NCI-H82 treated with DMSO at 0.1 percent for 48 hours (cell line): ENCODE results near the gene CPPED1.
A peak's percentile ranks its signal among the peaks of the same experiment; 100 is the strongest.

Experiments
- DNase-seq: peaks from one replicate; lab custom pipeline; 2025; ENCODE audit not compliant: unreplicated experiment; lab: John Stamatoyannopoulos, UW

The CPPED1 gene

DNA sequence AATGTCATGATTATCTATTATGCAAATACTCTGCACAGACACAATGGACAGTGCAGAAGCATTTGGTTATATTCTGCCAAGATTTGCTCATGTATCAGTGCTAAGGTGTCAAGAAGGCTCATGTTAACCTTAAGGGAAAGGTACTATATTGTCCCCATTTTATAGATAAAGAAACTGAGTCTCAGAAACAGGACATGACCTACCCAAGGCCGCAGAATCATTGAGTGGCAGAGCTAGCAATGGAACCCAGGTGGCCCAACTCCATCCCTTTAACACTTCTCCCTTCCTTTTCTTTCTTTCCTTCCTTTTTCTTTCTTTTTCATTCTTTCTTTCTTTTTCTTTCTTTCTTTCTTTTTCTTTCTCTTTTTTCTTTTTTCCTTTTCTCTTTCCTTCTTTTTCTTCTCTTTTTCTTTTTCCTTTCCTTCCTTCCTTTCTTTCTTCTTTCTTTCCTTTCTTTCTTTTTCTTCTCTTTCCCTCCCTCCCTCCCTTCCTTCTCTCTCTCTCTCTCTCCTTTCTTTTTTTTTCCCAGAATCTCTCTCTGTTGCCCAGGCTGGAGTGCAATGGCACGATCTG is 149.8 kb downstream of the CPPED1 start:
- no peak for DNase-seq

GRCh38 chr16:12652924-12653323 is 150.8 kb downstream of the CPPED1 start:
- no peak for DNase-seq

- DNase-seq, result no peak
Measured at GRCh38 chr16:12651765-12652512, 151.7 kb downstream of the CPPED1 start.

DNA sequence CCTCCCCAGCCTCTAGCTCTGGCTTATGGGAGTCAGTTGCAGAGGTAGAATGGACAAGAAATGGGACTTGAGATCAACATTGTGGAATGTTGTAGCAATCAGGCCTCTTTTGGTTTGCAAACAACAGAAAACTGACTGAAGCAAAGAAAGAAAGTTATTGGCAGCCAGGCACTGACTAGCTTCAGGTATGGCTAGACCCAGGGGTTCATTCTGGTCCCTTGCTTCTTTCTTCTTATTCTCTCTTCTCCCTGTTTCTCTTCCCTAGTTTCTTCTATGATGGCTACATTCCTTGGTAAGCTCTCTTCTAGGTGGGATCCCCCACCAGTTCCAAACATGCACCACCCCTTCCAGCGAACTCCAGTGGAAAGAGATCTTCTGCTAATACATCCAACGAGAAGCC is 154.3 kb downstream of the CPPED1 start:
- DNase-seq, result no peak

GRCh38 chr16:12646490-12647274 is 157.0 kb downstream of the CPPED1 start:
- DNase-seq, result peak; percentile 78

DNA sequence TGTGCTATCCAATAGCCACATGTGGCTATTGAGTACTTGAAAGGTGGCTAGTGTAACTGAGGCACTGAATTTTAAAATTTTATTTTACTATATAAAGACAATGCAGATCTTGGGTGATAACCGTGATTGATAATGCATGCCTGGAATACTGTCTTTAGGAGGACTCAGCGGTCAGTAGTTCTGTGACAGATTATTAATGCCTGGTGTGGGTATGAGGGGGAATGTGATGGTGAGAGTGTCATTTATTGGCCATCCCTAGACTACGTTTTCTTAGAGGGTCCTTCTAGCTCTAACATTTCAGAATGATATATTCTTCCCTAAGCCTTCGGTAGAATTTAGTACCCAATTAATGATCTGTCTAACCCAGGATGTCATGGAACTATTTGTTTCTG is 157.6 kb downstream of the CPPED1 start:
- DNase-seq, result no peak

GRCh38 chr16:12643034-12643455 is 160.6 kb downstream of the CPPED1 start:
- DNase-seq, result no peak

DNA sequence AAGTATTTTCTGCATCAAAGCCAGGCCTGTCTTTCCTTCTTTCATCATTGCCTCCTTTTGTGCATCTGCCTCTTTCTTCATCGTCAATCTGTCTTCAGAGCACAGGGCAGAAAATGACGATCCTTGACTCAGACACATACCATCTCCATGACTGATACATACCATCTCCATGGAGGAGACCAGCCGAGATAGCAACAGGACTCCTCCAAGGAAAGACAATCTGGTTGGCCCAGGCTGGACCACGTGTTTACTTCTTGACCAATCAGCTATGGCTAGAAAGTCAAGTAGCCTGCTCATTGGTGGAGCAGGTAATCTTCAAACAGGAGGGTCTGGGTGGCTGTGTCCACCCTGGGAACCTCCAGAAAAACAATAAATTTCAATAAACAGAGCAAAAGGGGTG is 164.6 kb downstream of the CPPED1 start:
- no peak for DNase-seq

DNA sequence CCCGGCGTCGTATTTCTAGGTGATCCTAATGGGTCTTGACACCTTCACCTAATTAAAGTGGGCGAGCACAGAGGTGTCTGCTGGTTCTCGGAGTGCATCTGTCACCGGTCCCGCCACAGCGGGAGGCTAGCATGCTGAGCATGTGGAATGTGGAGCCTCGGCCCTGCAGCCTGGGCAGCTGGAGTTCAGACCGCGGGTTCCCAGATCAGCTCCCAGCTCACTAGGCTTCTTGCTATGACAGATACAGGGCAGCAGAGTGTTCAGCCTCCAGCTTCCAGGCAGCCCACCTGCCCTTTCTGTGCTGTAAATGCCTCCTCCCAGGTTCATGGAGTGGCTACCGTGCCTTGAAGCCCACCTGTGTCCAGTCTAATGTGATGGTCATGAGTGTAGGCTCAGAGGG is 166.7 kb downstream of the CPPED1 start:
- DNase-seq, result peak; percentile 26

DNA sequence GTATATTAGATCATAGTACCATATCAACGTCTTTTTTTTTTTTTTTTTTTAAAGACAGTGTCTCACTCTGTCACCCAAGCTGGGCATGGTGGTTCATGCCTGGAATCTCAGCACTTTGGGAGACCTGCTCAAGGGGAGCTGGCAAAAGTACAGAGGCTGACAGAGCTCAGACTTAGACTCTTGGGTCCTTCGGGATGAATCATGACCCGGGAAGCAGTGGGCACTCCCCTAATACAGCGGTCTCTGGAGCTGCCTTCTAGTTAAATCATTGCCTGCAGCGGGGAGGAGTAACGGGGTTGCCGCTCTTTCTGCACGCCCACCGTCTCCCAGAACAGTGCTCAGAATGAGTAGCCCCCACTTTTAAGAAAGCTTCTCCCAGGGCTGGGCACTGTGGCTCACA is 174.4 kb downstream of the CPPED1 start:
- no peak for DNase-seq

DNA sequence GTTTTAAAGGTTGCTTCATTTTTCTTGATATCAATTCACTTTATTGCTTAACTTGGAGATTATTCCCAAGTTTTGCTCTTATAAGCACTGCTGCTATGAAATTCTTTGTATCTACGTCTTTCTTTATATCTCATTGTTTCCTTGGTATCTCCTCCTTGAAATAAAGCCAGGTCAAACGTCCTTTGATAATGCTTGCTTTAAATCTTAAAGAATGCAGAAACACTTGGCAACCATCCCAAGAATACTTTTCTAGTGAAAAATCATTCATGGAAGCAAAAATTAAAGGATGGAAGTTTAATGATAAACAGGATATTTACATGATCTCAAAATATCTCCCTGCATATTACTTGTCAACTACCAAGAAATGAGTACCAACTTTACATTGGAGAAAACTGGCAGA is 175.2 kb downstream of the CPPED1 start:
- DNase-seq, result no peak

- no peak for DNase-seq
Measured at GRCh38 chr16:12627394-12627793, 176.3 kb downstream of the CPPED1 start.

DNA sequence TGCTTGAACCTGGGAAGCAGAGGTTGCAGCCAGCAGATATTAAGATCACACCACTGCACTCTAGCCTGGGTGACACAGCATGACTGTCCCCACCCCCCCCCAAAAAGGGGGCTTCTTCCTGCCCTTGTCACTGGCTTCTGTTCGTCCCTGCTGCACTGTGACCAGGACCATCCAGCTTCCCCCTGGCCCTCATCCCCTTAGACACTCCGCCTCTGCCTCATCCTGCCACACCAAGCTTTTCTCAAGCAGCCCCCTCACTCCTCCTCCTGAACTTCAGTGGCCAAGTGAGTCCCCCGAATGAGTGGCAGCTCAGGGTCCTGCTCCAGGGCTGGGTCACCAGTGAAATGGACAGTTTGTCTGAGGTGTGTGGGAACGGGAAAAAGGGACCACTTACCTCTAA is 177.3 kb downstream of the CPPED1 start:
- no peak for DNase-seq

DNA sequence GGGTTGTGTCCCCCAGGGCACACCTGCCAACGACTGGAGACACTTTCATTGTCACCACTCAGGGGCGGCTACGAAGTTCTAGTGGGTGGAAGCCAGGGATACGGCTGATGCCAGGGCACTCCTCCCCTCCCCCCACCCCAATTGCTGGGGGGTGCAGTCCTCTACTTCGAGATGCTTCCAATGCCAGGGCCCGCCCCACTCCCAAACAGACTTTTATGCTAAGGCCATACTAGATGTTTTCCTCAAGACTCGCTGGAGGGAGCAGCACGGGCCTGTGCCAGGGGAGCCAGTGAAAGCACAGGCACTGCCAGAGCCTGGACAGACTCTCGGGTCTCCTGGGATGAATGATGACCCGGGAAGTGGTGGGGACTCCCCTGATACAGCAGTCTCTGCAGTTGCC is 178.0 kb downstream of the CPPED1 start:
- no peak for DNase-seq

- DNase-seq, result no peak
Measured at GRCh38 chr16:12625068-12625467, 178.6 kb downstream of the CPPED1 start.

GRCh38 chr16:12620150-12620549 is 183.5 kb downstream of the CPPED1 start:
- no peak for DNase-seq

DNA sequence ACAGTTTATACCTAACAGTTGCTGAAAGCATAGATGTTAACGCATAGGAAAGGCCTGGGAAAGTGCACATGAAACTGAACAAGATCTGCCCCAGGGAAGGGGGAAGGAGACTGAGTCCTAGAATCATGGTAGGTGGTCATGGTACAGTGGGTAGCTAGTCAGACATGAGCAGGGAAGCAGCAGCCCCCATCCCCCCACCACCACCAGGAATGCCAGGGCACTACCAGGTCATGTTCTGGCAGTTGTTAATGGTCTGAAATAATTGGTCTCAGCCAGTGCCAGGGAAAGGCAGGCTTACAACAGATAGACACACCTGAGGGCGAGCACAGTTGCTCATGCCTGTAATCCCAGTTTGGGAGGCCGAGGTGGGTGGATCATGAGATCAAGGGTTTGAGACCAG is 185.2 kb downstream of the CPPED1 start:
- no peak for DNase-seq

DNA sequence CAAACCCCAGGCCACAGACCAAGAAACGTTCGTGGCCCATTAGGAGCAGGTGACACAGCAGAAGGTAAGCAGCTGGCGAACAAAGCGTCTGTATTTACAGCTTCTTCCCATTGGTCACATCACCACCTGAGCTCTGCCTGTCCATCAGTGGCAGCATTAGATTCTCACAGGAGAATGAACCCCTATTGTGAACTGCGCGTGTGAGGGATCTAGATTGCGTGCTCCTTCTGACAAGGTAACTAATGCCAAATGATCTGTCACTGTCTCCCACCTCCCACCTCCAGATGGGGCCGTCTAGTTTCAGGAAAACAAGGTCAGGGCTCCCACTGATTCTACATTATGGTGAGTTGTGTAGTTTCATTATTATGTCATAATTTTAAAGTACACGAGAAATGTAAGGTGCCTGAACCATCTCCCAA is 186.3 kb downstream of the CPPED1 start:
- no peak for DNase-seq

DNA sequence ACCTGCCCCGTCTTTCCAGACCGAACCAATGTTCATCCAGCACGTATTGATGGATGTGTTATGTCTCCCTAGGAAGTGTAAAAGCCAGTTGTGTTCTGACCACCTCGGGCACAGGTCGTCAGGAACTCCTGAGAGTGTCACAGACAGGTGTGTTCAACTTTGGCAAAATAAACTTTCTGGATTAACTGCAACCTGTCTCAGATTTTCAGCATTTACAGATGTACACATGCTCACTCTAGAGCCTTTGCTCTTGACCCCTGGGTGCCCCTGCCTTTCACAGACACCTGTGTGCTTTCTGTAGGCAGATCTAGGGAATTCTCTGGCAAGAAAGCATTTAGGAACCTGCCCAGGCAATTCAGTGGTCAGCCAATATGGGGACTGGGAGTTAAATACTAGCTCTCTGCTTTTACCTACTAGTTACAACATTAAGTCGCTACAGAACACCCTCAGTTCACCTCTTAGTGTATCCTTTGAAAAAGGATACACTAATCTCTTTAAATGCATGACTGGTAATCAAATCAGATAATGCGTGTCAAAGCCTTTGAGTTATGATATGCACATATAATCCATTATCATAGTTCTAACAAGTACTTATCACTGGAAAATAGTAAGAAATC is 188.9 kb downstream of the CPPED1 start:
- DNase-seq, result peak; percentile 27

DNA sequence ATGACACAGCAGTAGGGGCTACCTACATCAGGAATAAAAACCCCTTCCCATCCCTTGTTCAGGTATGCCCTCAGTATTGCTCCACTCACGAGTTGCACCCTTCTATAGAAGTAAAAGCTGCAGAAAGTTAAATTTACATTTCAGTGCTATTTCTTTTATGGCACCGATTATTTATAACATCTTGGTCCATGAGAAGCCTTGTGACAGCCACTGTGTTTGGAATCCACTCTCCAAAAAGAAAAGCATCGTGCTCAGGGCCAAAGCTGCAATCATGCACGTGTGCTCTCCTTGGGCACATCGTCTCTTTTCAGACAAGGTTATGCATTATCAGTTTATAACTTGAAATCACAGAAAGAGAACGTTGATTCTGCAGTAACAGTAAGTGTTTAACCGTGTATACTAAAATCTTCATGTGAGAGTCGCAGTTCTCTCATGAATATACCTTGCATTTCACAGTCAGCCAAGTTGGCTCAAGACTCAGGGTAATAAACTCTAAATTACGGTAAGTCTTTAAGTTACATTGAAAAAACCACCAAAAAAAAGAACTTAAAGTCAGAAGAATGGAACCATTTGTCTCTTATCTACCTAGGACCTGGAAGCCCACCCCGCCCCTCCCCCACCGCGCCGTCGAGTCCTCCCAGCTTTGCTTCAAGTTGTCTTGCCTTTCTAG is 189.6 kb downstream of the CPPED1 start:
- DNase-seq, result no peak
